DMS 273 treated with DMSO at 0.1 percent for 48 hours (cell line): ENCODE data around the gene TEKTIP1.
"Not testable (repeated sequence)": the region's sequence is repeated elsewhere in the genome, so short reads cannot be mapped to it uniquely, and the experiment has no call there.

ENCODE experiments used
- DNase-seq: peaks from one replicate; lab custom pipeline; 2025; lab: John Stamatoyannopoulos, UW

TEKTIP1 gene

DNA sequence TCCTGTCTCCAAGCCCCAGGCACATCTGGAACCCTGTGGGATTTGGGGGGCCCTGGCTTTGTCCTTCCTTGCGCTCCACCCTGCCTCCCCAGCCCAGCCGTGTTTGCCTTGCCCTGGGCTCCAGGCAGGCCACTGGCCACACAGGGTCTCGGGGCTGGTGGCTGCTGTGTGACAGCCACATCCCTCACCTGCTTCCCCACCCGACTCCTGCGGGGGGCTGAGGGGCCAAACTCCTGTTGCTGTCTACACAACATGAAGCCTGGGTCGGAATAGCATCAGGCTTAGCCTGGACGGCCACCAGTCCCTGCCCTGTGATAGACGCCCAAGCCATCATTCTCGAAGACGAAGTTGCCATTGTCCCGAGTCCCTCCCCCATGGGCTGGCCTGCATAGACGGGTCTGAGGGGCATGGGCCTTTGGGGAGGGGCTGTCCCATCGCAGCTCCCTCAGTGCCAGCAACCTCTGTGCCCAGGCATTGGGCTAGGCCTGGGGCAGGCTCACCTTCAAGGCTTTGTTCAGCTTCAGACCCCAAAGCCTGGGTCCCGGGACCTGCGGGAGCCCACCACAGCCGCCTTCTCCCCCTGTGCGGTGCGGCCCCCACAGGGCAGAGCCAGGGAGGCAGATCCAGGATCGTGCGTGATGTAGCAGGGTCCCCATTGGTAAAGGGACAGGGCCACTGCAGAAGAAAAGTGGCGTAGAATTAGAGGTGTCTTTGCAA, 15.5 kb upstream of the TEKTIP1 start:
- no peak for DNase-seq

DNA sequence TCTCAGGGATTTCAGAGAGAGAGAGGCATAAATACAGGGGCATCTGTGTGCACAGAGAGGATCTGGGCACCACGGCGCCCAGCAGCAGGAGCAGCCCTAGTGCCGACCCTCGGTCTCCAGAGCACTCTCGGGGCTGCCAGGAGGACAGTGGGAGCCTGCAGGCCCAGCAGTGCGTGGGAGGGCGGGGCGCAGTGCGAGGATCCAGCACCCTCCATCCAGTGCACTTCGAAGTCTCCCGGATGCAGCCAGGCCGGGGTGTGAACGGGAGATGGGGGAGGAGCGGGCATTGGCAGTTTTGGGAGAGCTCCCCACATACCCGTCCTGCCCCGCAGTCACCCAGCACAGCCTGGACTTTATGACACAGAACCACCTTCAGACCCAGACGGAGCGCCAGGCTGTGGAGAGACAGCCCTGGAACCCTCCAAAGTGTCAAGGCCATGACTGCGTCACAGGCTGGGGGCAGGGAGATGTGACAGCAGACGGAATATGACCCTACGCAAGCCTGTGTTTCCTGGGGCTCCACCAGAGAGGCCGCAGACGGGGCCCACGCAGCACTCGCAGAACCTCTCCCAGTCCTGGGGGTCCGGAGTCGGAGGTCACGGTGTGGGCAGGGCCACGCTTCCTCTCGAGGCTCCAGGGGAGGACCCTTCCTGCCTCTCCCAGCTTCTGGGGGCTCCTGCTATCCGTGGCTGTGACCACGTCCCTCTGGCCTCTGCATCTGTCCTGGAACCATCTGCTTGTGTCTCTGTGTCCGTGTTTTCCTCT, 14.7 kb upstream of the TEKTIP1 start:
- no peak for DNase-seq

DNA sequence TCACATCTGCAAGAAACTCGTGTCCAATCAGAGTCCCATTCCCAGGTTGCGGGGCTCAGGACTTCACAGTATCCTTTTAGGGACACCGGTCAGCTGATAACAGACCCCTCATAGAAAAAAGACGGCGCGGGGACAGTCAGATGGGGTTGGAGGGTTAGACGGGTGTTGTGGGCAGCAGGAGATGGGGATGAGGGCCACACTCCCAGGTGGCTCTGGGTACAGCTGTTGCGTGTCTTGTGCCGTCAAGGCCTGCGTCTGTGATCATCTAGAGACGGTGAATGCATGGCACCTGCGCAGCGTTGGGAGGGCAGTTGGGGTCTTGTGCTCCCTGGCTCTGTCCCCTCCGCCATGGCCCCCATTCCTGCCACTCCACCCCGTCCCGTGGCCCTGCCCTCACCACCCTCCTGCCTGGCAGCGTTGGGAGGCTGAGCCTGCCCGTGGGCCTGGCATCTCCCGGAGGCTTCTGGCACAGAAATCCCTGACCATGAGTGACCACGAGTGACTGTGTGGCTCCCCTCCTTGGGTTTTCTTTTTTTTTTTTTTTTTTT, 14.0 kb upstream of the TEKTIP1 start:
- no peak for DNase-seq

DNA sequence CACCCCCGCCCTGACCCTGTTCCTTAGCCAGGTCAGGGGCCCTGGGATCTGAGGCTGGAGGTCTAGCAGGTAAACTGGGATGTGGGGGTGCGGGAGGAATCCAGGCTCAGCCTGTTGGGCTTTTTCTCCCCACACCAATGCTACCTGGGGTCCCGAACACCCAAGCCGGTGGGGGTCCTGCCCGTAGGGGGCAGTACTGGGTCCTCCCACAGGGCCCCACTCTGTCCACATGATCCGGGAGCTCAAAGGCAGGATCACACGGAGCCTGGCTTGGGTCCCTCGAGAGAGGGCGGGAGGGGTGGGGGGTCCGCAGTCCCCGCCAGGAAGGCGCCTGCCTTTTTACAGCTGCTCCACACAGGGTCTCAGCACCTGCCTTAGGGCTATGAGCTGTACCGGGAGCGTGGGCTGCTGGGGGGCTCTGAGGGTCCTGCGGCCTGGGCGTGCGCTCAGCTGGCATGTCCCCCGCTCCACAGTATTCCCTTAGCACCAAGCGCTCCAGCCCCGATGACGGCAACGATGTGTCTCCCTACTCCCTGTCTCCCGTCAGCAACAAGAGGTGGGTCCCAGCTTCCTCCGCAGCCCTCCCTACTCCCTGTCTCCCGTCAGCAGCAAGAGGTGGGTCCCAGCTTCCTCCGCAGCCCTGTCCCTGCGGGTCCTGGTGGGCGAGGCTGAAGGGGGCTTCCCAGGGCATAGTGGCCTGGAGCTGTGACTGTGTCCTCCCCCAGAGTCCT, 12.3 kb upstream of the TEKTIP1 start:
- DNase-seq = no peak

DNA sequence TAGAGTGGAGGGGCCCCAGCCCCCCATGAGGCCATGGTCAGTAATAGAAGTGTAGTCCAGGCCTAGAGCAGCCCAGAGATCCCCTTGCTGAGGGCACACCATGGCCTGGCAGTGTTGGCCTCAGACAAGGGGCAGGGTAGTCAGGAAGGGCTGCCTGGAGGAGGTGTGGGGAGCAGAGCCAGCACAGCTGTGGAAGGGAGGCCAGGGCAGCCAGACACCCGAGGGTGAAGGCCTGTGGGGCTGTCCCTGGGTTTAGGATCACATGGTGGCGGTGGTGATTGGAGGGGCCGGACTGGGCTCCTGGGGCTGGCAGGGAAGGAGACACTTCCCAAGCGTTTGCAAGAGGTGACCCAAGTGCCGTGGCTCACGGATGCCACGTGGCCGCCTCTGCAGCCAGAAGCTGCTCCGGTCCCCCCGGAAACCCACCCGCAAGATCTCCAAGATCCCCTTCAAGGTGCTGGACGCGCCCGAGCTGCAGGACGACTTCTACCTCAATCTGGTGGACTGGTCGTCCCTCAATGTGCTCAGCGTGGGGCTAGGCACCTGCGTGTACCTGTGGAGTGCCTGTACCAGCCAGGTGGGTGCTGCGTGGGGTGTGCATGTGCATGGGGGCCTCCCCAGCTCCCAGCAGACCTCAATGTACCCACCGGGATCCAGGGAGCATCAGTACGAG, 11.6 kb upstream of the TEKTIP1 start:
- no peak for DNase-seq

DNA sequence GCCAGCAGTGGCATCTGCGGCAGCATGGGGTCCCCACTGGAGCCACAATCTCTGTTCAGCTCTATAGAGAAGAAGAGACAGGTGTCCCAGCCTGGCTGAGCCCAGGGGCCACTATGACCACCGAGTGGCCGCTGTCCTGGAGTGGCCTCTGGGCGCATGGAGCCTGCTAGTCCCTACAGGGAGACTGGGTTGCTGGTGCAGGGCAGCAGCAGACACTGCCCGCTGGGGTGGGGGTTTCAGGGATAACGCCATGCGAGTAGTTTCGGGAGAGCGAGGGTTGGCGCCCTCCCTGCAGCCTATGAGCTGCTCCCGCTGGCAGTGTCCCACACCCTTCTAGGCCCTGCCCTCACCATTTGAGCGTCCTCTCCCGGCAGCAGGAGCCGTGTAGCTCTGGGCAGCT, 10.9 kb upstream of the TEKTIP1 start:
- no peak for DNase-seq

DNA sequence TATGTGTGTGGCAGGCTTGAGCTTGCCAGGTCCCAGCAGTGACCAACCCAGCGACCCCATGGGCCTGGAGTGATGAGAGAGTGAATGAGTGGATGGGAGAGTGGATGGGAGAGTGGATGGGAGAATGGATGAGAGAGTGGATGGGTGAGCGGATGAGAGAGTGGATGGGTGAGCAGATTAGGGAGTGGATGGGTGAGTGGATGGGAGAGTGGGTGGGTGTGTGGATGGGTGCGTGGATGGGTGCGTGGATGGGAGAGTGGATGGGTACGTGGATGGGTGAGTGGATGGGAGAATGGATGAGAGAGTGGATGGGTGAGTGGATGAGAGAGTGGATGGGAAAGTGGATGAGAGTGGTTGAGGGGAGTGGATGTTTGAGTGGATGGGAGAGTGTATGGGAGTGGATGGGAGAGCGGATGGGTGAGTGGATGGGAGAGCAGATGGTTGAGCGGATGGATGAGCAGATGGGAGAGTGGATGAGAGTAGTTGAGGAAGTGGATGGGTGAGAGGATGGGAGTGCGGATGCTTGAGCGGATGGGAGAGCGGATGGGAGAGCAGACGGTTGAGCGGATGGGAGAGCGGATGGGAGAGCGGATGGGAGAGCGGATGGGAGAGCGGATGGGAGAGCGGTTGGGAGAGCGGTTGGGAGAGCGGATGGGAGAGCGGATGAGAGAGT, 10.3 kb upstream of the TEKTIP1 start:
- DNase-seq = no peak

DNA sequence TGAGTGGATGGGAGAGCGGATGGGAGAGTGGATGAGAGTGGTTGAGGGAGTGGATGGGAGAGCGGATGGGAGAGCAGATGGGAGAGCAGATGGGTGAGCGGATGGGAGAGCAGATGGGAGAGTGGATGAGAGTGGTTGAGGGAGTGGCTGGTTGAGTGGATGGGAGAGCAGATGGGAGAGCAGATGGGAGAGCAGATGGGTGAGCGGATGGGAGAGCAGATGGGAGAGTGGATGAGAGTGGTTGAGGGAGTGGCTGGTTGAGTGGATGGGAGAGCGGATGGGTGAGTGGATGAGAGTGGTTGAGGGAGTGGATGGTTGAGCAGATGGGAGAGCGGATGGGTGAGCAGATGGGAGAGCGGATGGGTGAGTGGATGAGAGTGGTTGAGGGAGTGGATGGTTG, 9.7 kb upstream of the TEKTIP1 start:
- DNase-seq = not testable (repeated sequence)

DNA sequence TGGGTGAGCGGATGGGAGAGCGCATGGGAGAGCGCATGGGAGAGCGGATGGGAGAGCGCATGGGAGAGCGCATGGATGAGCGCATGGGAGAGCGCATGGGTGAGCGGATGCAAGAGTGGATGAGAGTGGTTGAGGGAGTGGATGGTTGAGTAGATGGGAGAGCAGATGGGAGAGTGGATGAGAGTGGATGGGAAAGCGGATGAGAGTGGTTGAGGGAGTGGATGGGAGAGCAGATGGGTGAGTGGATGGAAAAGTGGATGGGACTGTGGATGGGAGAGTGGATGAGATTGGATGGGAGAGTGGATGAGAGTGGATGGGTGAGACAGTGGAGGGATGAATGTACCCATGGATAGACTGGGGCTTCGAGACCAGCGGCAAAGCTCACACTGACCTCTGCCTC, 8.6 kb upstream of the TEKTIP1 start:
- no peak for DNase-seq

DNA sequence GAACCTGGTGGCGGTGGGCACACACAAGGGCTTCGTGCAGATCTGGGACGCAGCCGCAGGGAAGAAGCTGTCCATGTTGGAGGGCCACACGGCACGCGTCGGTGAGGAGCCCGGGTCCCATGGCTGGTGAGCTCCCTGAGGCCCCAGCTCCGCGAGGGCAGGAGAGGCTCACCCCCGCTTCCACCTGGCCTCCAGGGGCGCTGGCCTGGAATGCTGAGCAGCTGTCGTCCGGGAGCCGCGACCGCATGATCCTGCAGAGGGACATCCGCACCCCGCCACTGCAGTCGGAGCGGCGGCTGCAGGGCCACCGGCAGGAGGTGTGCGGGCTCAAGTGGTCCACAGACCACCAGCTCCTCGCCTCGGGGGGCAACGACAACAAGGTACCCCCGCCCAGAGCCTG, 7.3 kb upstream of the TEKTIP1 start:
- no peak for DNase-seq

DNA sequence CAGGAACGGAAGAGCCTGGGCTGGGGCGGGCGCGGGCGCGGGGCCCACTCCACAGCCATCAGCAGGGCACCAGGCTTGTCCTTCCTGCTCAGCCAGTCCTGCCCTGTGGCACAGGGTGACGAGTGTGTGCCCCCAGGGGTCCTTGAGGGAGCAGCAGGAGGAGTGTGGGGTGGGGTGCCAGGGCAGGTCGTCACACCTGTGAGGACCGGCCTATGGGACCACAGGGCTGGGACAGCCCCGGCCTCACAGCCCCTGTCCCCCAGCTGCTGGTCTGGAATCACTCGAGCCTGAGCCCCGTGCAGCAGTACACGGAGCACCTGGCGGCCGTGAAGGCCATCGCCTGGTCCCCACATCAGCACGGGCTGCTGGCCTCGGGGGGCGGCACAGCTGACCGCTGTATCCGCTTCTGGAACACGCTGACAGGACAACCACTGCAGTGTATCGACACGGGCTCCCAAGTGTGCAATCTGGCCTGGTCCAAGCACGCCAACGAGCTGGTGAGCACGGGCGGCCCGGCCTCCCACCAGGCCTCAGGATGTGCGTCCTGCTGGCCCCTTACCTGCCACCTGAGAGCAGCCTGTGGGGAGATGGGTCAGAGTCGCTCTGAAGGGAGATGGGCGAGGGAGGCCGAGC, 6.7 kb upstream of the TEKTIP1 start:
- no peak for DNase-seq

DNA sequence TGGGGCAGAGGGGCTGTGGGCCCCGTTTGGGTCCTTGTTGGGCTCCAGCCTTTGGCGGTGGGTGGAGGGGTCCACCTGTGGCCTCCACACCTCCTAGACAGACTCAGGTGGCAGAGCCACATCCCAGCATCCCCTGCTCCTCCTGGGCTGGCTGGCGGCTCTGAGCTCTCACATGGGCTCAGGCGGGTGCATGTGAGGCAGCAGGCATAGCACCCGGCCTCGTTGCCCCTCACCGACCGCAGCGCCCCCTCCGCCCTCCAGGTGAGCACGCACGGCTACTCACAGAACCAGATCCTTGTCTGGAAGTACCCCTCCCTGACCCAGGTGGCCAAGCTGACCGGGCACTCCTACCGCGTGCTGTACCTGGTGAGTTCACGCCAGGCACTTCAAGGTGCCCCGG, 5.9 kb upstream of the TEKTIP1 start:
- DNase-seq = no peak

DNA sequence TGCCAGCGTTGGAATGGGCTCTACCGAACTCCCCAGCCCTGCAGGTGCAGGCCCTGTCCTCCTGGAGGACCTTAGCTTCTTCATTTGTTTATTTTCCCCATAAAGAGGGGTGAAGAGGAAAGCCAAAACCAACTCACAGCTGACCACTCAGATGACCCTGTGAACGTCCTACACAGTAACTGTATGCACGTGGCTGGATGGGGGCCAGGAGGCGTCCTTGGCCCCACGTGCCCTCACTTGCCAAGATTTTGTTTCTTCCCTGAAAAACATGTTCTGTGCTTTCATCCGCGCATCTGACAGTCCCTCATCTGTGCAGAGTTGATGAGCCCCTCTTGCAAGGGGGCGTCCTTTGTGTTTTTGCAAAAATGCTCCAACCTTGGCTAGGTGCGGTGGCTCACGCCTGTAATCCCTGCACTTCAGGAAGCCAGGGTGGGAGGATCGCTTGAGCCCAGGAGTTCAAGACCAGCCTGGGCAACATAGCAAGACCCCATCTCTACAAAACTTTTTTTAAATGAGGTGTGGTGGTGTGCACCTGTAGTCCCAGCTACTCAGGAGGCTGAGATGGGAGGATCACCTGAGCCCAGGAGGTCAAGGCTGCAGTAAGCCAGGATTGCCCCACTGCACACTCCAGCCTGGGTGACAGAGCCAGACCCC, 5.3 kb upstream of the TEKTIP1 start:
- no peak for DNase-seq

DNA sequence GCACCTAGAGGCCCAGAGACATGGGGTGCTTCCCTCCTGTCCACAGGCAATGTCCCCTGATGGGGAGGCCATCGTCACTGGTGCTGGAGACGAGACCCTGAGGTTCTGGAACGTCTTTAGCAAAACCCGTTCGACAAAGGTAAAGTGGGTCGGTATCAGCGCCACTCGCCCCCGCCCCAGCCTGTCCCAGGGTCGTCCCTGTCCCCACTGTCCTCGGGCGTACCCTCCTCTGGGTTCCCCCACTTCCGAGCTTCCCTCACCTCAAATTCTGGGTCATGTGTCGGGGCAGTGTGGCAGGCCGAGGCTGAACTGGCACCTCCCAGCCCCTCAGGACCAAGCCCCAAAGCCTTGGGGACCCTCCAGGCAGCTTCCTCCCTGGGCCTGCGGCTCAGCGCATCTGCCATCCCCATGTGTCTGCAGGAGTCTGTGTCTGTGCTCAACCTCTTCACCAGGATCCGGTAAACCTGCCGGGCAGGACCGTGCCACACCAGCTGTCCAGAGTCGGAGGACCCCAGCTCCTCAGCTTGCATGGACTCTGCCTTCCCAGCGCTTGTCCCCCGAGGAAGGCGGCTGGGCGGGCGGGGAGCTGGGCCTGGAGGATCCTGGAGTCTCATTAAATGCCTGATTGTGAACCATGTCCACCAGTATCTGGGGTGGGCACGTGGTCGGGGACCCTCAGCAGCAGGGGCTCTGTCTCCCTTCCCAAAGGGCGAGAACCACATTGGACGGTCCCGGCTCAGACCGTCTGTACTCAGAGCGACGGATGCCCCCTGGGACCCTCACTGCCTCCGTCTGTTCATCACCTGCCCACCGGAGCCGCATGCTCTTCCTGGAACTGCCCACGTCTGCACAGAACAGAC, 4.4 kb upstream of the TEKTIP1 start:
- DNase-seq = no peak

DNA sequence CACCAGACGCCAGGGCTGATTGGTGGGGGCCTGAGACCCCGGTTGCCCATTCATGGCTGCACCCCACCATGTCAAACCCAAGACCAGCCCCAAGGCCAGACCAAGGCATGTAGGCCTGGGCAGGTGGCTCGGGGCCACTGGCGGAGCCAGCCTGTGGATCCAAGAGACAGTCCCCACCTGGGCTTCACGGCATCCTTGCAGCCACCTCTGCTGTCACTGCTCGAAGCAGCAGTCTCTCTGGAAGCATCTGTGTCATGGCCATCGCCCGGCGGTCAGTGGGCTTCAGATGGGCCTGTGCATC, 3.8 kb upstream of the TEKTIP1 start:
- DNase-seq = no peak

DNA sequence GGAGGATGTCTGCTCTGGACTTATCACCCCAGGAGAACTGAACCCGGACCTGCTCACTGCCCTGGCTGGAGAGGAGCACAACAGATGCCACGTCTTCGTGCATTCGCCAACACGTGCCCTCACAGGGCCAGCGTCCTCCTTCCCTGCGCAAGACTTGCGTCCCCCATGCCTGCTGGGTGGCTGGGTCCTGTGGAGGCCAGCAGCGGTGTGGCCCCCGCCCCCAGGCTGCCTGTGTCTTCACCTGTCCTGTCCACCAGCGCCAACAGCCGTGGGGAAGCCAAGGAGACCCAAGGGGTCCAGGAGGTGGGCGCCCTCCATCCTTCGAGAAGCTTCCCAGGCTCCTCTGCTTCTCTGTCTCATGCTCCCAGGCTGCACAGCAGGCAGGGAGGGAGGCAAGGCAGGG, 3.4 kb upstream of the TEKTIP1 start:
- DNase-seq = no peak

DNA sequence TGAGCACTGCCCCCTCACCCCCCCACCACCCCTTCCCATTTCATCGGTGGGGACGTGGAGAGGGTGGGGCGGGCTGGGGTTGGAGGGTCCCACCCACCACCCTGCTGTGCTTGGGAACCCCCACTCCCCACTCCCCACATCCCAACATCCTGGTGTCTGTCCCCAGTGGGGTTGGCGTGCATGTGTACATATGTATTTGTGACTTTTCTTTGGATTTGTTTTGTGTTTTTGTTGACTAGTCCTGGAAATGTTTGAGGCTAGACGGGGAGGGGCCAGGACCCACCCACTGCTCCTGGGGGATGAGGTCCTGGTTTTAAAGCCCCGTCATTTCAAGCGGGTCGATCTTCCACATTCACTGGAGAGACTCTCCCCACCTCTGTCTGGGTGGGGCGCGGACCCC, 3.0 kb upstream of the TEKTIP1 start:
- DNase-seq = no peak

DNA sequence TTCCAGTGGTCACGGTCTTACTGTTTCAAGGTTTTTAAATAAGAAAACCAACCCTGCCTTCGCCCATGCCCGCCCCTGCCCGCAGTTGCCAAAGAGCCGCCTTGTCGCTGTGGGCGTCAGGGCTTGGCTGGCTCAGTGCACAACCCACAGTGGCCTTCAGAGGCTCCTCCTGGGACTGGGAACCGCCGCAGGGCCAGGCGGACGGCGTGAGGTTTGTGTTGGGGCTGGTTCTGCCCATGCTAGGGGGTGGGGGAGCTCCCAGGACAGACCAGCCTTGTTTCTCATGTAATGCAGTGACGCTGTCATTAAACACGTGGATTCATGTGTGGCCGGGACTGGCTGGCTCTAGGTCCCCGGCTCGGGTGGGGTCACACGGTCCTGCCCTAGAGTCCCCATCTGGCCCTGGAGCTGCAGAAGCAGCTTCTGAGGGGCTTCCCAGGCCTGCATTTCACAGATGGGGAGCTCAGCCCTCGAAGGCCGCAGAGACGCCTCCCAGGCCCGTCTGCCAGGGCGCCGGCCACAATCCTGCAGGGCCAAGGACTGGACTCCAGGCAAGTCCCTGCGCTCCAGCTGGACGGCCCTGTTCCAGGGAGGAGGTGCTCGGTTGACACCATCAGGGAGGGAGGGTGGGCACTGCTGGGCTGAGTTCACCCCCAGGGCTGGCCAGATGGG, 2.4 kb upstream of the TEKTIP1 start:
- DNase-seq = no peak

DNA sequence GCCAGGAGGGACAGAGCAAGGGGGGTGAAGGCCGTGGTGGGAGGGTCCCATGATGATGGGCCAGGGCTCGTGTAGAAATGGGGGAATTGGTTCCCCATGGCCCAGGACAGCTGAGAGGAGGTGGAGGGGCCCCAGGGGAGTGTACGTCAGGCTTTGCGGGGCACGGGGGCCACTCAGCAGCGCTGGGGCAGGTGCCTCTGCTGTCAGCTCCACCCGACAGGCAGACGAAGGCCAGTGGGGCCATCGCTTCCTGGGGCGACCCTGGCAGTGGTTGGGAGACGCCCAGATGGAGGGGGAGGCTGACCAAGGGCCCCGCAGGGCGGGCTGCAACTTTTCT, 1.9 kb upstream of the TEKTIP1 start:
- no peak for DNase-seq
